CD14-positive monocyte (primary cell): ENCODE data around the gene SIPA1L3. TPM values are rescaled to one million over a fixed set of nuclear protein-coding genes. Genes with fewer than 3 reads are reported as not detected.

Experiments used
- DNase-seq, 3 donors: peaks; one replicate each; pipeline ENCODE4 v3.0.0-alpha.2; 2011 to 2022
- H2AFZ ChIP-seq: 2 replicates; pipeline ENCODE4 v1.6.0; 2012; ENCODE audit warnings: mild to moderate bottlenecking, low read depth, low read length, inconsistent platforms; ENCODE audit not compliant: insufficient read depth, poor library complexity, severe bottlenecking
- H3K27ac ChIP-seq, 2 donors: 1 replicate in 1 of 2; 2 replicates in 1 of 2; pipeline ENCODE4 v1.5.1; 2012 to 2013; ENCODE audit warnings: low read length in 2 of 2, control low read depth in 1 of 2, inconsistent platforms in 1 of 2, low read depth in 1 of 2, mild to moderate bottlenecking in 1 of 2
- H3K27me3 ChIP-seq, 2 donors: one replicate each; pipeline versions ENCODE4 v1.6.0 to v1.6.1; 2011 to 2013; ENCODE audit warnings: low read length in 2 of 2; ENCODE audit not compliant: control insufficient read depth in 2 of 2, insufficient read depth in 2 of 2
- H3K36me3 ChIP-seq, 2 donors: replicated peaks in 1 of 2; 1 replicate in 1 of 2; 2 replicates in 1 of 2; pipeline versions ENCODE4 v1.5.1 to v1.6.1; 2012 to 2013; ENCODE audit warnings: low read length in 2 of 2, control low read depth in 1 of 2, inconsistent platforms in 1 of 2, mild to moderate bottlenecking in 1 of 2; ENCODE audit not compliant: insufficient read depth in 2 of 2, control insufficient read depth in 1 of 2
- H3K4me1 ChIP-seq, 2 donors: 1 replicate in 1 of 2; 2 replicates in 1 of 2; pipeline versions ENCODE4 v1.5.1 to v1.6.1; 2012 to 2013; ENCODE audit warnings: low read length in 2 of 2, control low read depth in 1 of 2, inconsistent platforms in 1 of 2, mild to moderate bottlenecking in 1 of 2, moderate library complexity in 1 of 2; ENCODE audit not compliant: insufficient read depth in 2 of 2, control insufficient read depth in 1 of 2
- H3K4me2 ChIP-seq: replicated peaks from 2 replicates; pipeline ENCODE3; 2012; ENCODE audit warnings: low read length, moderate library complexity, mild to moderate bottlenecking; ENCODE audit not compliant: poor library complexity, severe bottlenecking; ENCODE audit errors: extremely low read depth
- H3K4me3 ChIP-seq, 3 experiments: fragments of 200-600 bp in 1 of 3; sonication (generic) in 1 of 3; replicated peaks in 1 of 3; 1 replicate in 2 of 3; 2 replicates in 1 of 3; pipeline ENCODE4 v1.5.1; 2011 to 2013; ENCODE audit warnings: low read length in 3 of 3, mild to moderate bottlenecking in 3 of 3, control low read depth in 2 of 3, low read depth in 2 of 3, inconsistent platforms in 1 of 3, moderate library complexity in 1 of 3
- H3K79me2 ChIP-seq: 2 replicates; pipeline ENCODE4 v1.6.0; 2012; ENCODE audit warnings: mild to moderate bottlenecking, control low read depth, inconsistent platforms, low read length, moderate library complexity; ENCODE audit not compliant: insufficient read depth
- H3K9ac ChIP-seq: 2 replicates; pipeline ENCODE4 v1.6.0; 2017; ENCODE audit warnings: low read length, mild to moderate bottlenecking; ENCODE audit not compliant: insufficient read depth, poor library complexity, severe bottlenecking
- H3K9me3 ChIP-seq, 2 donors: replicated peaks in 1 of 2; 1 replicate in 1 of 2; 2 replicates in 1 of 2; pipeline versions ENCODE4 v1.5.1 to v1.6.1; 2012 to 2013; ENCODE audit warnings: low read length in 2 of 2, control low read depth in 1 of 2; ENCODE audit not compliant: control insufficient read depth in 1 of 2, insufficient read depth in 1 of 2
- H4K20me1 ChIP-seq: 2 replicates; pipeline ENCODE4 v1.6.0; 2012; ENCODE audit warnings: mild to moderate bottlenecking, low read length, control low read depth, moderate library complexity; ENCODE audit not compliant: insufficient read depth
- H3K27ac Mint-ChIP-seq, 7 donors: one replicate each; pipeline ENCODE4 v1.8.0; 2020; ENCODE audit warnings: mild to moderate bottlenecking in 7 of 7, mixed read lengths in 7 of 7, moderate library complexity in 6 of 7, inconsistent platforms in 2 of 7
- H3K27me3 Mint-ChIP-seq, 3 donors: one replicate each; pipeline ENCODE4 v1.8.0; 2021 to 2022; ENCODE audit warnings: low read depth in 3 of 3, mild to moderate bottlenecking in 3 of 3, mixed read lengths in 3 of 3, moderate library complexity in 3 of 3, inconsistent platforms in 1 of 3
- H3K36me3 Mint-ChIP-seq, 2 donors: one replicate each; pipeline ENCODE4 v1.8.0; 2020; ENCODE audit warnings: mixed read lengths in 2 of 2, inconsistent platforms in 1 of 2, mild to moderate bottlenecking in 1 of 2
- H3K4me1 Mint-ChIP-seq: one replicate; pipeline ENCODE4 v1.8.0; 2020; ENCODE audit warnings: mild to moderate bottlenecking, mixed read lengths
- H3K4me3 Mint-ChIP-seq, 2 donors: one replicate each; pipeline ENCODE4 v1.8.0; 2020; ENCODE audit warnings: mild to moderate bottlenecking in 2 of 2, mixed read lengths in 2 of 2, moderate library complexity in 1 of 2
- H3K9me3 Mint-ChIP-seq, 7 donors: one replicate each; pipeline ENCODE4 v1.8.0; 2020 to 2022; ENCODE audit warnings: mixed read lengths in 7 of 7, mild to moderate bottlenecking in 6 of 7, moderate library complexity in 6 of 7, inconsistent platforms in 2 of 7
- WGBS: methylation state at CpG from one replicate; pipeline ENCODE4 v1.1.5; 2013; ENCODE audit warnings: missing lambda C conversion rate; ENCODE audit not compliant: insufficient coverage; 5-methylcytosine and 5-hydroxymethylcytosine counted together
- intact Hi-C, 2 donors: fragments of 100-400 bp; cut with micrococcal nuclease; formaldehyde crosslinking; loops; one replicate each; pipeline versions ENCODE4 v1.15.0 to v1.15.1; 2023
- polyA plus RNA-seq, 3 donors: library from polyadenylated mRNA; depleted of rRNA in 1 of 3; unstranded in 2 of 3; stranded (reverse) in 1 of 3; fragments of 300-500 nt in 2 of 3; fragments of >200 nt in 1 of 3; fragmentation: Illumina TruSeq in 2 of 3; gene quantifications; 1 replicate in 2 of 3; 2 replicates in 1 of 3; pipeline ENCODE4 v1.2.3, GENCODE V29; 2012 to 2021
- TF ChIP-seq, protein P1 (sequence below): fragments of 200-600 bp; IDR thresholded peaks from one replicate; pipeline ENCODE4 v1.8.0; 2022; ENCODE audit warnings: antibody characterized with exemption, mild to moderate bottlenecking

SIPA1L3 gene
- polyA plus RNA-seq, 3 donors = 0.55 to 4.5 (median 0.99) TPM

GRCh38 chr19:38190793-38191192, 283.8 kb downstream of the SIPA1L3 start:
- WGBS = 100% methylated on average over 3 of the region's 6 CpGs
- Mint-ChIP-seq H3K27me3 (no peaks in the 10 kb centered on the region), H3K4me3 (no peak overlapping the region), H3K27ac (no peak overlapping the region), H3K36me3 (peaks cover 24 to 37% of the 10 kb centered on the region in 2 donors), H3K4me1 (peaks cover 2% of the 10 kb centered on the region), H3K9me3 (peaks cover 0 to 15% (median 4%) of the 10 kb centered on the region in 7 donors)
- Histone ChIP-seq H3K9ac (no peak overlapping the region), H2AFZ (no peak overlapping the region), H3K4me3 (no peak overlapping the region), H3K27ac (no peak overlapping the region), H3K9me3 (no peaks in the 10 kb centered on the region), H3K4me1 (no peaks in the 10 kb centered on the region), H3K79me2 (no peaks in the 10 kb centered on the region), H3K36me3 (peaks cover 0 to 2% of the 10 kb centered on the region in 2 donors), H4K20me1 (no peaks in the 10 kb centered on the region), H3K4me2 (no peak overlapping the region), H3K27me3 (no peaks in the 10 kb centered on the region)
- DNase-seq = no peak
- intact Hi-C loops = no loop called here
- TF ChIP-seq, protein P1, sequence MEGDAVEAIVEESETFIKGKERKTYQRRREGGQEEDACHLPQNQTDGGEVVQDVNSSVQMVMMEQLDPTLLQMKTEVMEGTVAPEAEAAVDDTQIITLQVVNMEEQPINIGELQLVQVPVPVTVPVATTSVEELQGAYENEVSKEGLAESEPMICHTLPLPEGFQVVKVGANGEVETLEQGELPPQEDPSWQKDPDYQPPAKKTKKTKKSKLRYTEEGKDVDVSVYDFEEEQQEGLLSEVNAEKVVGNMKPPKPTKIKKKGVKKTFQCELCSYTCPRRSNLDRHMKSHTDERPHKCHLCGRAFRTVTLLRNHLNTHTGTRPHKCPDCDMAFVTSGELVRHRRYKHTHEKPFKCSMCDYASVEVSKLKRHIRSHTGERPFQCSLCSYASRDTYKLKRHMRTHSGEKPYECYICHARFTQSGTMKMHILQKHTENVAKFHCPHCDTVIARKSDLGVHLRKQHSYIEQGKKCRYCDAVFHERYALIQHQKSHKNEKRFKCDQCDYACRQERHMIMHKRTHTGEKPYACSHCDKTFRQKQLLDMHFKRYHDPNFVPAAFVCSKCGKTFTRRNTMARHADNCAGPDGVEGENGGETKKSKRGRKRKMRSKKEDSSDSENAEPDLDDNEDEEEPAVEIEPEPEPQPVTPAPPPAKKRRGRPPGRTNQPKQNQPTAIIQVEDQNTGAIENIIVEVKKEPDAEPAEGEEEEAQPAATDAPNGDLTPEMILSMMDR = no peak

DNA sequence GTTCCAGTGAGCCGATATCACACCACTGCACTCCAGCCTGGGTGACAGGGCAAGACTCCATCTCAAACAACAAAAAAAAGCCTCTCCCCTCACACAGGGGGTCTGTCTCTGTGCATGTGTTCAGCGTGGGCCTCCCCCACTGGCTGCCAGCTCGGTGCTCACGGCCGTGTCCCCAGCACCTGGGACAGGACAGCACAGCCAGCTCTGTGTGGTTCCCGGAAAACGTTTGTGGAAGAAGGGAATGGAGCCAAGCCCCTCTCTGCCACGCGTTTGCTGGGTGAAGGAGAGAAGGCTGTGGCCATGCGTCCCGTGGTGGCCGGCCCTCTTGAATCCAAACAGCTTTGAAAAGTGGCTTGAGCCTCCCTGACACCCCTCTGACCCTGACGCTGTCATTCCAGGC, 284.7 kb downstream of the SIPA1L3 start:
- H3K9me3 ChIP-seq = no peaks in the 10 kb centered on the region
- Mint-ChIP-seq H3K4me3 (no peak overlapping the region), H3K9me3 (peaks cover 0 to 18% (median 4%) of the 10 kb centered on the region in 7 donors), H3K36me3 (peaks cover 26 to 41% of the 10 kb centered on the region in 2 donors), H3K27ac (no peak overlapping the region), H3K27me3 (no peaks in the 10 kb centered on the region), H3K4me1 (peaks cover 2% of the 10 kb centered on the region)
- H3K36me3 ChIP-seq = peaks cover 0 to 2% of the 10 kb centered on the region in 2 donors
- H3K4me2 ChIP-seq = no peak overlapping the region
- H3K4me1 ChIP-seq = no peaks in the 10 kb centered on the region
- intact Hi-C loops = no loop called here
- H3K27ac ChIP-seq = no peak overlapping the region
- no peak overlapping the region for H3K4me3 ChIP-seq
- TF ChIP-seq, protein P1 = no peak
- no peak for DNase-seq
- no peak overlapping the region for H2AFZ ChIP-seq
- no peak overlapping the region for H3K9ac ChIP-seq
- no peaks in the 10 kb centered on the region for H3K27me3 ChIP-seq
- 98% methylated on average over 13 of the region's 13 CpGs for WGBS
- no peaks in the 10 kb centered on the region for H4K20me1 ChIP-seq
- no peaks in the 10 kb centered on the region for H3K79me2 ChIP-seq
